ENCODE results near the gene DLGAP3.
"Not testable (repeated sequence)": the region's sequence is repeated elsewhere in the genome, so short reads cannot be mapped to it uniquely, and the experiment has no call there.

DLGAP3 gene

GRCh38 chr1:34839526-34840305, 89.7 kb downstream of the DLGAP3 start:
- no peak for DNase-seq

- DNase-seq: no peak
Observed at GRCh38 chr1:34833711-34834110, 95.7 kb downstream of the DLGAP3 start.

GRCh38 chr1:34831721-34832246, 97.7 kb downstream of the DLGAP3 start:
- no peak for DNase-seq

GRCh38 chr1:34829250-34829649, 100.2 kb downstream of the DLGAP3 start:
- no peak for DNase-seq

GRCh38 chr1:34828611-34829010, 100.8 kb downstream of the DLGAP3 start:
- DNase-seq: no peak

- DNase-seq: no peak
Observed at GRCh38 chr1:34827341-34827941, 102.0 kb downstream of the DLGAP3 start.

GRCh38 chr1:34825455-34826091, 103.9 kb downstream of the DLGAP3 start:
- DNase-seq: no peak

- DNase-seq: no peak
Observed at GRCh38 chr1:34824817-34825454, 104.5 kb downstream of the DLGAP3 start.

- no peak for DNase-seq
Observed at GRCh38 chr1:34822202-34822601, 107.2 kb downstream of the DLGAP3 start.

GRCh38 chr1:34818862-34819261, 110.6 kb downstream of the DLGAP3 start:
- not testable (repeated sequence) for DNase-seq

GRCh38 chr1:34816778-34817177, 112.7 kb downstream of the DLGAP3 start:
- DNase-seq: no peak

GRCh38 chr1:34816332-34816731, 113.1 kb downstream of the DLGAP3 start:
- DNase-seq: no peak

Measured in right kidney (tissue), 1 donor.